HG02759 (cell line): Measurements from ENCODE around the gene SLC35B3.
"Not testable (repeated sequence)": the region's sequence is repeated elsewhere in the genome, so short reads cannot be mapped to it uniquely, and the experiment has no call there.

Source experiments
- ATAC-seq: cut with Tn5 transposase; IDR thresholded peaks from one replicate; pipeline ENCODE4 v1.9.1; 2021; ENCODE audit warnings: mild to moderate bottlenecking, moderate library complexity; ENCODE audit not compliant: unreplicated experiment

SLC35B3 gene

DNA sequence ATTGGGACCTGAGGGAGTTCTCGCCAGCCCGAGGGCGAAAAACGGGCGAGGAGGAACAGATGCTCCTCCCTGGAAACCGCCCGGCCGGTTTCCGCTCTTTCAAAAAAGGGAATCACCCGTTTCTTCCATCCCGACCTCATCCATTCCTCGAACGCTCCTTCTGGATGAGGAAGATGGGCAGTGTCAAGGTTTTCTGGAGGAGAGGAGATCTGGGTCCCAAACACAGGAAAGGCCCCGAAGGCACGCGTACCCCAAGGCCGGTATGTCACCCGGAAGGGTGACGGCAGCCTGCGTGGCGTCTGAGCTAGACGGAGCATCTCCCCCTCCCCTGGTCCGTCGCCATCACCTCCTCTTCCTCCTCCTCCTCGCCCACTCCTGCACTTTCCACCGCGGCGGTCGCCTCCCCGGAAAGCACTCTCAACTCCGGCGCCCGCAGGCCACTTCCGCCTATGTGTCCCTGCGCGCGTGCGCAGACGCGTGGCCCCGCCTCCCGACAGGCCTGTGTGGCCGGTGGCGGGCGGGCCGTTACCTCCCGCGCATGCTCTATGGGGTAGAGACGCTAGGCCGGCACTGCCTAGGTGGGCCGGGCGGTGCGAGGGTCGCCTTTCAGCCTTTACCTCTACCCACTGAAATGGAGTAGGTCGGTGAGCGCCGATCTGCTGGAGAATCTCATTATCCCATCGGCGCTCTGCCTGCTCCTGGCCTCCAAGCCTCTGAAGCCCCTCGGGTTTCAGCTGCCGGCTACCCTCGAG, at the start of gene SLC35B3:
Gene SLC35B3, minus strand, starts transcription at position 453 of the 752 bp plus-strand sequence.
- peak; percentile 98 for ATAC-seq

GRCh38 chr6:8483650-8484049, 48.3 kb upstream of the SLC35B3 start:
- ATAC-seq: no peak

DNA sequence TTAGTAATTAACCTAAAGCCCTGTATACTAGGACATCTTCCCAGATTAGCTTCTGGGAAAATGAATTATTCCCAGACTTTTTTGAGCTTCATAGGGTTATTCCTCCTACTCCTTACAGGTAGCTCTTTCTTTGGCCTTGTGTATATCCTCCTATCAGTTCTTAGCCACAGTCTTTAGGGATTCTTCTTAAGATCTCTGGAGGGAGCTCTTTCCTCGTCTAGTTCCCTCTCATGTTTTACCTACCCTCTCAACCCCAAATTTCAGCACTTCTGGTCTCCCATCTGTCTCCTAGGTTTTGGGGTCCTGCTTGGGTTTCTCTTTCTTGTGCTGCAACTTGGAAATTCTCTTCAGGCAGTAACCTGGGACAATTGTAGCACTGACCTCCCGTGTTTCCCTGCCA, 46.4 kb upstream of the SLC35B3 start:
- no peak for ATAC-seq

DNA sequence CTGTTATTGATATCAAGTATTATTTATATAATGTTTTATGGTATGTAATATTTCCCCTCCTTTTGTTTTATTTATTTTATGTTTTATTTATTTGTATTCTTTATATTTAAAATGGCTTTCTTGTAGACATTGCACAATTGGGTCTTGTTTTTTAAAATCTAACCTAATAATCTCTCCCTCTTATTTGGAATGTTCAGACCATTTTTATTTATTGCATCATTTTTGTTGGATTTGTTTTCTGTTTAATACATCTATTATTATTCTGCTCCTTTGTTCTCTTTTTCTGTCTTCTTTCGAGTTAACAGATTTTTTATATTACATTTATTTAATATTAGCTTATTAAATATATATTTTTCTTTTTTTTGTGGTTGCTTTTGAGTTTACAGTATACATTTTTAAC, 43.1 kb upstream of the SLC35B3 start:
- no peak for ATAC-seq

DNA sequence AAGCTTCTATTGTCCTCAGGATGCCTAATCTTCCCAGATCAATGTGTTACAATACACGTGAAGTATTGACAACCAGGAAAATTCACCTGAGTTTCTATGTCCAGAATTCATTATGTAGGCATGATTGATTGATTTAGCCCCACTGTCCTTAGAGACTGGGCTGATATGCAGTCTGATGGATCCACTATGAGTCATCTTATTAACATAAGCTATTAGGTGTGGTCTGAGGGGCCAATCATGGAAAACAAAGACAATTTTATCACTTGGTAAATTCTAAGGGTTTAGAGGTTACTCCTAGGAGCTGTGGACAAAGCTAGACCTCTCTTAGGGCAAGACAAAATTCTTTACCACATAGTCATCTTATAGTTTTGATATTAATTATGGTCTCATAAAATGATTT, 41.3 kb upstream of the SLC35B3 start:
- ATAC-seq: no peak

DNA sequence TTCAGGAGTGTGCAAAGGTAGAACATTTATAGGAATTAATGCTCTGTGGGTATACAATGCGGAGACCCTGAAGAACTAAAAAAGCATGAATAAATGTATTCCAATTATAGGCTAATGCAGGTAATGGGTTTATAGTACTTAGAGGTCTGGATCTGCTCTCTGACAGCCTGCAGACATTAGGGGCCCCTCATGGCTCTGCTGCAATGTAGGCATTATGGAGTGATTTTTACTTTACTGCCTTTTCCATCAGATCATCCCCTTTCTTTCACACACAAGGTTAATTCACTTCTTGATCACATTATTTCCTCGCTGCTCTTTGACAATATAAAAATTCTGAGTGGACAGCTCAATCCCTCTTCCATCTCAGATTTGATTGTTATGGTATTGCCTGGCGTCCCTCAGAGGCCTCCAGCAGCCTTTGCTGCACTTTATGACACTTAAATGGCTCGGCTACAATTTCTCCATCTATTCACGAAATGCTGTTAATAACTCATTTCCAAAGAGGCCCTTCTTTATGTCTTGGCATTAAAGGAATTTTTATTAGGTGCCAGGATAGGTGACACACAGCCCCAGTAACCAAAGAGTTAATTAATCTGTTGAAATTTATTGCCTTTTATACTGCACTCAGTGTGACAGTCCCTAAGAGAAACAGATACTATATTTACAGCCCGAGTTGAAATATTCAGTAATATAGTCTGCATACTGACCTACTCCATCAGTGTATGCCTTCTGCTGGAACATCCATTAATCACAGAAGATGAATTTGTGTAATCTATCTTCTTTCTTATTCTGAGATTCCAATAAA, 33.4 kb upstream of the SLC35B3 start:
- ATAC-seq: no peak

DNA sequence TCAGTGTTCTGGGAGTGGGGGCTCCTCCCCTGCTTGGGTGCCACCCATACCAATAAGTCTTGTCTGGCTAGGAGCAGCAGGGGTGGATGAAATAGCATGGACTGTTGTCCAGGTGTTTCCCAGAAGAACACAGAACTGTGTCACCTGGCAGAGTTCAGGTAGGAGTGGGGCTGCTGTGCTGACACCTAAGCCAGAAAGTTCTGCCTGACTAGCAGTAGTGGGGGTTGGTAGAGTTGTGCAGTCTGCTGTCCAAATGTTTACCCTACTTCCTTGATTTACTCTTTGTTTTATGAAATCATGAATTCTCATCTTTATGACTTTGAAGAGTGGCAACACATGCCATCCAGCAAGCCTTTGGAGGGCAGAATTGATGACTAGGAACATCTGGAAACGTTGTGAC, 27.3 kb upstream of the SLC35B3 start:
- ATAC-seq: no peak

GRCh38 chr6:8462169-8462568, 26.8 kb upstream of the SLC35B3 start:
- no peak for ATAC-seq

- ATAC-seq: no peak
These were observed 11.0 kb upstream of the SLC35B3 start for GRCh38 chr6:8446391-8446790.

- not testable (repeated sequence) for ATAC-seq
These were observed 10.6 kb upstream of the SLC35B3 start for GRCh38 chr6:8445930-8446329.

GRCh38 chr6:8442150-8442549, 6.8 kb upstream of the SLC35B3 start:
- ATAC-seq: no peak

- no peak for ATAC-seq
These were observed 6.1 kb upstream of the SLC35B3 start for GRCh38 chr6:8441452-8441851.

DNA sequence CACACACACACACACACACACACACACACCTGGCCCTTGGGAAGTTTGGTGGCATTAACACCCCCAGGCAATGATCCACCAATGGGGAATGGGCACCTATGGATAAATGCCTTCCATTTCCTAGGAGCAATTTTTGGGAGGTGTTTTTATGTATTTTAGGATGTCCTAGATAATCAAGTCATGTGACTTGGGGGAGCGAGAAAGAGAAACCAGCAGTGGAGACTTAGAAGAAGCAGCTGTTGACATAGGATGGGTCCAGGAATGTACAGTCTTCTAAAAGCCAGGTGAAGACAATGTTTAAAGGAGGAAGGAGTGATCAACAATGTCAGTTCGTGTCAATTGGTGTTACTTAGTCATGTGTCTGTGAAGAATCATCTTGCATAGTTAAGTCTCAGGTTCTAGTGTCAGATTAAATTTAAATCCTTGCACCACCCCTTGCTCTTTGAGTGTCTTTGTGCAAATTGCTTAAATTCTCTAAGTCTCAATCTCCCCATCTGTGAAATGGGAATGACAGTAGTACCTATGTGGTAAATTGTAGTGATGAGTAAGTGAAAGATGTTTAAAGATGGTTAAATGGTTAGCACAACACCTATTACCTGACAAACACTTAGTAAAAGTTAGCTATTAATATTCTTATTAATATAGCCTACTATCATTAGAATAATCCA, 4.4 kb upstream of the SLC35B3 start:
- no peak for ATAC-seq

DNA sequence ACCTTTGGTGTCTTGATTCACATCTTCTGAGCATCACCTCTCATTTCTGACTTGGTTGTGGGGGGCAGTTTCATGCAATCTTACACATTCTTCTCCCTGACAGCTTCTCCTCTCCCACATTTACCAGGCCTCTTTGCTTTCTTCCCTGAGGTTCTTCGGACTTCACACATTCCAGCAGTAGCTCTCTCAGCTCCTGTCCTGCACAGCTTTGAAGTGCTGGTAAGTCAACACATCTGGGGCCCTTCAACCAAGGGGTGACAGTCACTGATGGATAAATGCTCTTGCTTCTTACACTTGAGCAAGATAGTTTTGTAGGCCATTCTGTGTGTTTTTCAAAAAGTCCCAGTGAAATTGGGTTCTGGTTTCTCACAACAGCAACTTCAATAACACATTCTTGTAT, 2.5 kb upstream of the SLC35B3 start:
- ATAC-seq: no peak

DNA sequence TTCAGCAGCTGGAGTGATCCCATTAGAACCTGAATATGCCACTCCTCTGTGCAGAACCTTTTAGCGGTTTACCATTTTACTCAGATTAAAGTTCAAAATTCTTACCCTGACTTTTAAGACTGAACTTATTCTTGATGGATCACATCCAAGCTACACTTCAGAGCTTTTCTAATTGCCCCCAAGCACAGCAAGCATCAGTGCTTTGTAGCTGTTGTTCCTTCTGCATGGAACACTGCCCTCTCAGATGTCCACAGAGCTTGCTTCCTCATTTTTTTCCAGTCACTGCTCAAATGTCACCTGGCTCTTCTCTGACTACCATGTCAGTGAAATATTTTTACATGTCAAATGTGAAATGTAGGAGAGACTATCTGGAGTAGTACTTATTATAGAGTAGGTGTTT, 1.6 kb upstream of the SLC35B3 start:
- no peak for ATAC-seq

GRCh38 chr6:8435845-8436168, 462 bp upstream of the SLC35B3 start:
- ATAC-seq: no peak

DNA sequence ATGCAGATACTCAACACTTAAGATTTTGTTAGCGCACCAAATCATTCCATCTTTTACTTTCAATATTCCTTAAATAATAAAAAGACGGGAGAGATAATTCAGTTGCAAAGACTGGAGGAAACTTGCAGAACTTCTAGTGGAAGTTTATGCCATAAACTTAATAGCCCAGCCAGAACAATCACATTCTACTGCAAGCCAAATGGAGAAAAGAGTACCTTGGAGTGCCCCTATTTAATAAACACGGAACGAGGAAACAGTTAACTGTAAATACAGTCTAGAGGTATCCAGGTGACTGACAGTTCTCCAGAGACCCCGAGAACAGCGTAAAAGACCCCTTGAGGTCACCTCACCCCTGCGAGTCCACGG, 635 bp downstream of the SLC35B3 start:
- ATAC-seq: peak; percentile 8

DNA sequence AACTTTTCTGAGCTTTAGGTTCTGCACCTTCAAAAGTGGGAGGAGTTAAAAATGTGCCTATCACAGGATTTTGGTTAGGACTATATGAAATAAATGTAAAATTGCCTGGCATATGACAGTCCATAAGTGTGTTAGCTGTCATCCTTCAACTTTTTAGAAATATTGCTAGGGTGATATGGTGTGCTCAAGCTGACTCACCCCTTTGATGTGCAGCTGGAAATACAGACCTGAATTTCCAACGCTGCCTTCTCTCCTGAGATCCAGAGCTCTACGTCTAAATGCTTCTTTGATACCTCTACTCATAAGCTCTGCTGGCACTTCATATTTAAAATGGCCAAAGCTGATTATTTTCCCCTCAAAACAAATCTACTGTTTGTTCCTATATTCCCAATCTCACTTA, 2.7 kb downstream of the SLC35B3 start:
- no peak for ATAC-seq

- ATAC-seq: no peak
These were observed 5.5 kb downstream of the SLC35B3 start for GRCh38 chr6:8429821-8430220.

- ATAC-seq: not testable (repeated sequence)
These were observed 8.8 kb downstream of the SLC35B3 start for GRCh38 chr6:8426544-8426943.

DNA sequence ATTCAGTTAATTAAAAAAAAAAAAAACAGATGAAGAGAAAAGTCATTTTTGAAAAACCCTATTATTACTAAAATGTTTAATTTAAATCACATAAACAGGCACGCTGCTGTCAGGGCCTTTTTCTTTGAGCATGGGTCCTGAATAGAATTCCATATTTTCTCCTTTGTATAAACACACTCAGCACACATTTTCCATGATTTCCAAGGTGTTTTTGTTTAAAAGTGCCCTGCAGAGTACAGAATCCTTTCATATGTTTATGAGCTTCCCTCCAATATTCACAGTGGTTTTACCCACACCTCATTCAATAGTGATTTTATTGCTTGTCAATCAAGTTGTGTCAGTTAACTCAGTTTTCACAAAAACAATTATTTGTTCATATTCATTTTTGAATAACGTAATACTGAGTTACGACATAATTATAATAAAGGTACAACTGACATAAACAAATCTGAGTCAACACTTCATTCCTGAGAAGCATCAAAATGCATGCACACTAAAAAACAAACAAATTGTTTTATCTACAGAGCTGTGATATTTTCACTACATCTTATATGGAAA, 15.2 kb downstream of the SLC35B3 start:
- no peak for ATAC-seq

DNA sequence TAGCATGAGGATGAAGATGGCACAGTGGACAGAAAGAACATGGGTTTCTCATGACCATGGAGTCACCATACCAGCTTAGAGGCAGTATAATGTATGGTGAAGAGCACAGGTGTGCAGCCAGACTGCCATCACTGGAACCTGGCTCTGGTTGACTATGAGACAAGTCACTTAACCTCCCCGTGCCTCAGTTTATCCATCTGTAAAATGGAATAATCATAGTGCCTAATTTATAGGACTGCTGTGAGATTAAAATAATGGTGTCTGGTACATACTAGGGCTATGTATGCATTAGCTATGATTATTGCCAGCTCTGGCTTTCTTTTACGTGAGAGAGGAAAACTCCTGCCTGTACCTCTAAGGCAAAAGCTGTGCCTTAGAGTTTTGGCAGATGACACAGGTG, 19.4 kb downstream of the SLC35B3 start:
- ATAC-seq: no peak
